ENCODE data around the gene TPI1.

TPI1 gene

GRCh38 chr12:6867413-6868210 is at the start of gene TPI1:
Gene TPI1 (plus strand): TSS chr12:6867531. CDS start chr12:6867567, 36 bp downstream.
- Histone ChIP-seq H3K9ac (peak within 1 kb of the TSS; percentile 97), H2AFZ (peak within 1 kb of the TSS; percentile 87), H3K4me3 (ENCODE audit: low read depth, low read length) (peak within 1 kb of the TSS; percentile 99), H3K36me3 (ENCODE audit: control insufficient read depth, insufficient read depth, low read length) (no peaks in the 10 kb centered on the region), H3K9me3 (ENCODE audit: control insufficient read depth, low read length) (no peaks in the 10 kb centered on the region), H3K27ac (peak within 1 kb of the TSS; percentile 98), H3K79me2 (no peaks in the 10 kb centered on the region), H3K4me1 (peaks cover 27% of the 10 kb centered on the region), H3K27me3 (ENCODE audit: control insufficient read depth, insufficient read depth, low read length) (no peaks in the 10 kb centered on the region), H3K4me2 (ENCODE audit: low read length) (peak within 1 kb of the TSS; percentile 86)
- TF ChIP-seq CTCF (IDR thresholded peaks at IDR 0.05): peak; percentile 13

- H2AFZ ChIP-seq: no peak overlapping the region
- no peaks in the 10 kb centered on the region for H3K36me3 ChIP-seq (ENCODE audit: control insufficient read depth, insufficient read depth, low read length)
- H3K9me3 ChIP-seq (ENCODE audit: control insufficient read depth, low read length): no peaks in the 10 kb centered on the region
- H3K4me1 ChIP-seq: peaks cover 3% of the 10 kb centered on the region
- H3K79me2 ChIP-seq: no peaks in the 10 kb centered on the region
- H3K4me3 ChIP-seq (ENCODE audit: low read depth, low read length): no peak overlapping the region
- H3K27ac ChIP-seq: no peak overlapping the region
- H3K27me3 ChIP-seq (ENCODE audit: control insufficient read depth, insufficient read depth, low read length): no peaks in the 10 kb centered on the region
- no peak overlapping the region for H3K9ac ChIP-seq
- no peak overlapping the region for H3K4me2 ChIP-seq (ENCODE audit: low read length)
- no peak for TF ChIP-seq CTCF (IDR thresholded peaks at IDR 0.05)
These were observed 49.6 kb upstream of the TPI1 start for GRCh38 chr12:6817662-6818157.

GRCh38 chr12:6818222-6818621 is 49.1 kb upstream of the TPI1 start:
- Histone ChIP-seq H3K27me3 (ENCODE audit: control insufficient read depth, insufficient read depth, low read length) (no peaks in the 10 kb centered on the region), H3K36me3 (ENCODE audit: control insufficient read depth, insufficient read depth, low read length) (no peaks in the 10 kb centered on the region), H3K79me2 (no peaks in the 10 kb centered on the region), H2AFZ (no peak overlapping the region), H3K27ac (no peak overlapping the region), H3K4me3 (ENCODE audit: low read depth, low read length) (no peak overlapping the region), H3K9me3 (ENCODE audit: control insufficient read depth, low read length) (no peaks in the 10 kb centered on the region), H3K9ac (no peak overlapping the region), H3K4me2 (ENCODE audit: low read length) (no peak overlapping the region), H3K4me1 (peaks cover 6% of the 10 kb centered on the region)
- TF ChIP-seq CTCF (IDR thresholded peaks at IDR 0.05): no peak

GRCh38 chr12:6818645-6819044 is 48.7 kb upstream of the TPI1 start:
- H3K27me3 ChIP-seq (ENCODE audit: control insufficient read depth, insufficient read depth, low read length): no peaks in the 10 kb centered on the region
- H3K36me3 ChIP-seq (ENCODE audit: control insufficient read depth, insufficient read depth, low read length): no peaks in the 10 kb centered on the region
- H3K27ac ChIP-seq: no peak overlapping the region
- no peak overlapping the region for H2AFZ ChIP-seq
- H3K79me2 ChIP-seq: no peaks in the 10 kb centered on the region
- H3K4me1 ChIP-seq: peaks cover 6% of the 10 kb centered on the region
- H3K9me3 ChIP-seq (ENCODE audit: control insufficient read depth, low read length): no peaks in the 10 kb centered on the region
- no peak for TF ChIP-seq CTCF (IDR thresholded peaks at IDR 0.05)
- H3K4me3 ChIP-seq (ENCODE audit: low read depth, low read length): no peak overlapping the region
- no peak overlapping the region for H3K9ac ChIP-seq
- no peak overlapping the region for H3K4me2 ChIP-seq (ENCODE audit: low read length)

All from parathyroid adenoma (tissue), 2 donors.